ENCODE measurements around the gene ARHGAP26.
A peak's percentile ranks its signal among the peaks of the same experiment; 100 is the strongest.

The ARHGAP26 gene

GRCh38 chr5:142859037-142859436 lies 88.9 kb downstream of the ARHGAP26 start:
- no peak for TF ChIP-seq POLR2A (IDR thresholded peaks at IDR 0.05; ENCODE audit: low read depth, low read length)
- FAIRE-seq = no peak
- no peak for DNase-seq (ENCODE audit: insufficient read length, low spot score)

GRCh38 chr5:142860270-142860669 lies 90.1 kb downstream of the ARHGAP26 start:
- no peak for DNase-seq (ENCODE audit: insufficient read length, low spot score)
- no peak for TF ChIP-seq POLR2A (IDR thresholded peaks at IDR 0.05; ENCODE audit: low read depth, low read length)
- FAIRE-seq = no peak

- DNase-seq (ENCODE audit: insufficient read length, low spot score) (no peak), FAIRE-seq (no peak)
- TF ChIP-seq POLR2A (IDR thresholded peaks at IDR 0.05; ENCODE audit: low read depth, low read length) = no peak
Measured at GRCh38 chr5:142861011-142861410, 90.8 kb downstream of the ARHGAP26 start.

- FAIRE-seq = no peak
- TF ChIP-seq POLR2A (IDR thresholded peaks at IDR 0.05; ENCODE audit: low read depth, low read length) = no peak
- no peak for DNase-seq (ENCODE audit: insufficient read length, low spot score)
Measured at GRCh38 chr5:142862594-142862993, 92.4 kb downstream of the ARHGAP26 start.

- TF ChIP-seq POLR2A (IDR thresholded peaks at IDR 0.05; ENCODE audit: low read depth, low read length) = no peak
- no peak for FAIRE-seq
- DNase-seq (ENCODE audit: insufficient read length, low spot score) = no peak
Measured at GRCh38 chr5:142863856-142864255, 93.7 kb downstream of the ARHGAP26 start.

GRCh38 chr5:142864290-142865260 lies 94.4 kb downstream of the ARHGAP26 start:
- no peak for DNase-seq (ENCODE audit: insufficient read length, low spot score)
- no peak for TF ChIP-seq POLR2A (IDR thresholded peaks at IDR 0.05; ENCODE audit: low read depth, low read length)
- no peak for FAIRE-seq

GRCh38 chr5:142865631-142866030 lies 95.5 kb downstream of the ARHGAP26 start:
- TF ChIP-seq POLR2A (IDR thresholded peaks at IDR 0.05; ENCODE audit: low read depth, low read length) = no peak
- DNase-seq (ENCODE audit: insufficient read length, low spot score) (no peak), FAIRE-seq (no peak)

GRCh38 chr5:142866563-142867275 lies 96.5 kb downstream of the ARHGAP26 start:
- DNase-seq (ENCODE audit: insufficient read length, low spot score) (no peak), FAIRE-seq (peak; percentile 30)
- no peak for TF ChIP-seq POLR2A (IDR thresholded peaks at IDR 0.05; ENCODE audit: low read depth, low read length)

- FAIRE-seq (no peak), DNase-seq (ENCODE audit: insufficient read length, low spot score) (no peak)
- no peak for TF ChIP-seq POLR2A (IDR thresholded peaks at IDR 0.05; ENCODE audit: low read depth, low read length)
Measured at GRCh38 chr5:142869886-142870285, 99.7 kb downstream of the ARHGAP26 start.

GRCh38 chr5:142870532-142871362 lies 100.6 kb downstream of the ARHGAP26 start:
- FAIRE-seq (no peak), DNase-seq (ENCODE audit: insufficient read length, low spot score) (no peak)
- no peak for TF ChIP-seq POLR2A (IDR thresholded peaks at IDR 0.05; ENCODE audit: low read depth, low read length)

- DNase-seq (ENCODE audit: insufficient read length, low spot score) (no peak), FAIRE-seq (no peak)
- no peak for TF ChIP-seq POLR2A (IDR thresholded peaks at IDR 0.05; ENCODE audit: low read depth, low read length)
Measured at GRCh38 chr5:142871363-142872193, 101.4 kb downstream of the ARHGAP26 start.

- DNase-seq (ENCODE audit: insufficient read length, low spot score) (no peak), FAIRE-seq (no peak)
- TF ChIP-seq POLR2A (IDR thresholded peaks at IDR 0.05; ENCODE audit: low read depth, low read length) = no peak
Measured at GRCh38 chr5:142872217-142872616, 102.0 kb downstream of the ARHGAP26 start.

GRCh38 chr5:142872795-142873194 lies 102.6 kb downstream of the ARHGAP26 start:
- DNase-seq (ENCODE audit: insufficient read length, low spot score) = peak; percentile 63
- peak; percentile 91 for FAIRE-seq
- TF ChIP-seq POLR2A (IDR thresholded peaks at IDR 0.05; ENCODE audit: low read depth, low read length) = no peak
